Head of caudate nucleus (tissue), 42 donors: ENCODE results near the gene CSRP1.
"Not testable (repeated sequence)": the region's sequence is repeated elsewhere in the genome, so short reads cannot be mapped to it uniquely, and the experiment has no call there.

Experiments used
- DNase-seq, 42 donors: peaks; one replicate each; pipeline versions ENCODE4 v3.0.0 to v3.0.0-alpha.2; 2020 to 2021; ENCODE audit warnings: mixed read lengths in 7 of 42
- intact Hi-C: fragments of 100-400 bp; cut with DNase I; formaldehyde crosslinking; loops from one replicate; pipeline ENCODE4 v1.15.0; 2022

The CSRP1 gene

DNA sequence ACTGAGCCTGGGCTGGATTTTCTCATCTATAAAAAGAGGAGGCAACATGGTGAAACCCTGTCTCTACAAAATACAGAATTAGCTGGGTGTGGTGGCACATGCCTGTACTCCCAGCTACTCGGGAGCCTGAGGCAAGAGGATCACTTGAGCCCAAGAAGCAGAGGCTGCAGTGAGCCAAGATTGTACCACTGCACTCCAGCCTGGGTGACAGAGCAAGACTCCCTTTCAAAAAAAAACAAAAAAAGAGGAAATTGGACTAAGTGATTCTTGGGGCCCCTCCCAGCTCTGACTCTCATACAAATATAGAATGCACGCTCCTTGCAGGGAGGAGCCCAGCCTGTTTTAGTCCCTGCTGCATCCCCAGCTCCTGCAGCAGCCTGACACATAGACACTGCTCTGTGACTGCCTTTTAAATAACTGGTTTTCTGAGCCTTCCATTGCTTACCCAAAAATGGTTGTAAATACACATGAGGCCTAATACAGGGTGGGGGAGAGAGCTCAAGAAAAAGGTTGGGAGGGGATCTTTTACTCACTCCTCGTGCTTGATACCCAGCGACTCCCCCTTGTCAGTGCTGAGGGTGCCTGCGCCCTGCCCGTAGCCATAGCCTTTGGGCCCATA is 17.2 kb downstream of the CSRP1 start:
- DNase-seq: no peak
- intact Hi-C loops: no loop called here

DNA sequence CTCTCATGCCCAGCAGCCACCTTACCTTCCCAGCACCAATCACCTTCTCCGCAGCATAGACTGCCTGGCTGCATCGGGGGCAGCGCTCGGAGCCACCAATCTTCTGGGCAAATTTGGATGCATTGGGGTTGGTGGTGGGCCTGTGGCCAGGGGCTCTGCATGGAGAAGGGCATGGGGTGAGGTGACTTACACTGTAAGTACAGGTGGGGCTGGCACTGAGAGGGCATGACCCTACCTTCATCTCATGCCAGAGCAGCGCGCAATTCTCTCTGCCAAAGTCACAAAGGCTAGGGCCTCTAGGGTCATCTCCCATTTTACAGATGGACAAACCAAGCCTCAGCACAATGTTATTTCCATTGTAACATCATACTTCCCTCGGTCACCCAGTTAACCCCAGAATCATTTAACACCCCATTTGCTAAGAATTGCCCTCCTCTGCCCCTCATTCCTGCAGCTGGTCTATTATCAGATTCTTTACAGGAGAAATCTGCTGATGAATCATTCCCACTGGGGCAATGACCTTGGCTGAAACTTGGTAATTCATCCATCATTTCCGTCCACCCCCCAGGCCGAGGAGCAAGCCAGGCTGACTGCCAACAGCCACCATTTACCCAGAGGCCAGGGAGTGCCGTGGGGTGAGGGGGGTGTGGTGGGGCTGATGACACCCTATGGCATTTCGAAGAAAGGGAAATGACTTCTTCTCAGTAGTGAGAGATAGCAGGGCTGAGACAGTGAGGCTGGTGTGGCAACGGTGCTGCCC is 17.9 kb downstream of the CSRP1 start:
- DNase-seq: peak in 25 of 42 donors; percentile 33 to 90 (median 63)
- intact Hi-C loops: no loop called here

DNA sequence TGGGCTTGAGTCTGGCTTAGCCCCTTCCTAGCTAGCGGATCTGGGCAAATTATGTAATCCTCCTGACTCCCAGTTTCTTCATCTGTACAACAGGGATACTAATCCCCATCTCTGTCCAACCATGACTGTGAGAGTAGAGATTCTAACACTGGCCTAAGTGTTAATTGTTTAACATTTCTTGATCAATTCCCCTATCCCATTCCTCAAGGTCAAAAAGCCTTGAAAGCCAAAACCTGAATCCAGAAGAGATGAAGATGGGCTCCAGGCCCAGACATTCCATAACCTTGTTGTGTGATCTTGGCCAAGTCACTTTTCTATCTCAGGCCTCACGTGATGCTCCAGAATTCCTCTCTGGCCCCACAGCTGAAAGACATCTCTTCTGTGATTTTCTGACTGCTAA is 19.2 kb downstream of the CSRP1 start:
- DNase-seq: no peak
- intact Hi-C loops: no loop called here

DNA sequence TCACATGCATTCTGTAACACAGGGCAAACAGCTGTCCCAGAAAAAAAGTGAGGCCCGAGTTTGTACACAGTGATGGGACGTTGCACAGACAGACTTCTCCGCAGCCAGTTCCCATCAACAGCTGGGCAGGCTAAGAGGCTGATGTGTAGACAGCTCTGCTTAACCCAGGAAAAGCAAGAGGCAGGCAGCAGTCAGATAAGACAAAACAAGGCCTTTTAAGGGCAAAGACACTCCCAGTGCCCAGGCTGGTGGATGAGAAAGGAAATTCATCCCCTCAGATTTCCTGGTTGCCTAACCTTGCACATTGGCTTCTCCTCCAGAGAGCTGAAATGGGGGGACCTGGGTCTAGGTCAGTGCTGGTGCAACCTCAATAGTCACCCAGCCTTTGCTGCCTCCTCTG is 20.7 kb downstream of the CSRP1 start:
- intact Hi-C loops: no loop called here
- no peak for DNase-seq

DNA sequence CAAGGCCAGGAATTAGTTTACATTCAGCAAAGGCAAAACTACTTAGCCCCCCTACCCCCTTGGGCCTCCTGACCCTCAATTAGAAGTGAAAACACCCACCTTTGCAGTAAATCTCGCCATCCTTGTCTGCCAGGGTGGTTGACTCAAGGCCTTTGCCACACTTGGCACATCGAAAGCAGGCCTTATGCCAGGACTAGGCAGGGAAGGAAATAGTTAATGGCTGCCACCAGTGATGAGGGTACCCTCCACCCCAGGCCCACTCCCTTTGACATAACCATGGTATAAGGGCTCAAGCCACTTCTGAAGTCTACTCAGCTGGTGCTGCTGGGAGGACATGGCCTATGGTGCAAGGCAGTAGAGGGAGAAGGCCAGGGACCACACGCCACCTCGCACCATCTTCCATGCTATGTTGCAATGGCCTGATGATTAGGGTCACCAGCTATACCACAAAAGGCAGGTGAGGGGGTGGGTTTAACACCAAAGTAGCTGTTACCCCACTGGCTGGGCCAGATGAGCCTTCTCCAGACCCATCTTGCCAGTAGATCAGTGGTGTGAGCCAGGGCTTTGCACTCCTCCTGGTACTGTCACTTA is 21.6 kb downstream of the CSRP1 start:
- no peak for DNase-seq
- intact Hi-C loops: no loop called here

DNA sequence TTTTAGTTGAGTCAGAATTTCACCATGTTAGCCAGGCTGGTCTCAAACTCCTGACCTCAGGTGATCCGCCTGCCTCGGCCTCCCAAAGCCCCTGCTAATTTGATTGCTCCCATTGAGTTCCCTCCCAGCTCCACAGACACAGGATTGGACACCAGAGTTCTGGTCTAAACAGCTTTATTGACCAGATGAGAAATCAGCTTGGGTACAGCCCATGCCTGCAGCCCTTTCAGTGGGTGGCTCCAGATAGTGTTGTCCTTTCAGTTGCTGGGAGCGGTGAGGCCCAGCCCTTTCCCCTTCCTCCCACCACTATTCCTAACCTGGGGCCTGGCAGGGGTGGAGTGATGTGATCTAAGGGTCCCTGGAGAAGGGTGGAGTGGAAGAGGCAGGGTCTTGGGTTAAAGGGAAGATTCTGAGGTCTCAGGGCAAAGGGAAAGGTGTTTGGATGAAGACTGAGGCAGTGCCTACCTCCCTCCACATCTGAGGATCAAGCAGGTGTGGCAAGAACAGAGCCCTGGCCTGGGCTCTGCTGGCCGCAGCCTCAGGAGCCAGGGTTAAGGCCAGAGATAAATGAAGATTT is 23.5 kb downstream of the CSRP1 start:
- intact Hi-C loops: no loop called here
- no peak for DNase-seq

DNA sequence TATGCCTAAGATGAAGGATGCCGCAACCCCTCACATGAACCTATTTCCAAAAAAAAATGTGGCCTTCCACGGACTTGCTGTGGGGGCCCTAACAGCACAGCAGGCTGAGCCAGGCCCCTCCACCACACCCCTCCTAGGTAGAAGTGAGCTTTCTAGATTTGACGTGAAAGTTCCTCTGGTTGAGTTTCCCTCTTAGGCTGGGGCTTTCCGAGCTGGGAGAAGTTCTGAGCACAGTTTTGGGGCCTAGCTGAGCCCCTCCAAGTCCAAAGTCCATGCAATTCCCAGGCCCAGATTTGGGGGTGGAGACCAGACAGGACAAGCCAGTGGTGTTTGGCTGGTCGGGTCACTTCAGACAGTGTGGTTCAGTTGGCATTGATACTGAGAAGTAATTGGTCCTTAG is 24.2 kb downstream of the CSRP1 start:
- DNase-seq: no peak
- intact Hi-C loops: loop anchor here (1.0 kb wide), 1 partner anchor 31 kb away; no protein-coding TSS in a partner anchor

DNA sequence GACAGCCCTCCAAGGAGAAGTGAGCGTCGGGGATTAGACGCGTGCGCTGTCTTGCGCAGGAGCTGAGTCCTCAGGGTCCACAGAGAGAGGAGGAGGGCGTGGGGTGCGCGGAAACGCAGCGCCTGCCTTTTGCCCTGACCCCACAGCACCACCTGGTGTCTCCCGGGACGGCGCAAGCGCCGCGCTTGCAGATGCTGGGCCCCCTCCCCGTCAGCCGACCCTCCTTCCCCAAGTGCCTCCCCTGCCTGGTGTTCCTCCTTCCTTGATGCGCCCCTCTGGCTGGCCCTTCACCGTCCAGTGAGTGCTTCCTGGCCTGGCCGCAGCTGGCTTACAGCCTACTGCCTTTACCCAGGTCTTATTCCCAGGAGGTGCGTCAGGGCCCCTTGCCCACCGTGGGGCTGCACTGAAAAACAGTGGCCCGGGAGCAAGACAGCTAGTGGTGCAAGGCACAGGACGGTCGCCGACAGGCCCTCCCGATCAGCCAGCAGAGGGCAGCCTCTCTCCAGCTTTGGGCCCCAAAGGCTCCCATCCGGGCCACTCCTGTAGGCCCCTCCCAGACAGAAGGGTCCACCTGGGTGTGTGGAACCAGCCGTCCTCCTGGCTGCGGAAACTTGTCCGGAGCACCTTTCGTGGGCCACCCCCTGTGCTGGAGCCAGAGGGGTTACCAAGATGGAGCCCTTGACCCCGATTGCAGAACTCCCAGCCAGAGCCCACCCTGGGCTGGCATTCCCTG is 25.0 kb downstream of the CSRP1 start:
- peak; percentile 79 to 96 (median 90) for DNase-seq
- intact Hi-C loops: loop anchor here (1.0 kb wide), 1 partner anchor 31 kb away; no protein-coding TSS in a partner anchor

DNA sequence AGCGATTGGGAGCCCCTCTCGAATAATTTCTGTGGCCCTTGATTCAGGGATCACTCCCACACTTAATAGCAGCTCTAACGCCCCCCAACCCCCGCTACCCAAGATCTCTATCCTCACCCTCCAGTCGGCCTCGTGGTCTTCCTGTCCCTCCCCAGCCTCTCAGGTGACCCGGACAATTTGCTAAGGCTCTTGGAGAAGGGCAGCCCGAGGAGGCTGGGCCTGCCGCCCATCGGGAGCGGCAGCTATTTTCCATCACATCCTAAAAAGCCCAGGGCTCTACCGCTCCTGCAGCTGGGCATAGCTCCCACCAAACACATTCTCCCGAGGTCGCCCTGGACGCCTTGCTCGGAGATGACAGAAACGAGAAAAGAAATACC is 25.9 kb downstream of the CSRP1 start:
- intact Hi-C loops: no loop called here
- no peak for DNase-seq

DNA sequence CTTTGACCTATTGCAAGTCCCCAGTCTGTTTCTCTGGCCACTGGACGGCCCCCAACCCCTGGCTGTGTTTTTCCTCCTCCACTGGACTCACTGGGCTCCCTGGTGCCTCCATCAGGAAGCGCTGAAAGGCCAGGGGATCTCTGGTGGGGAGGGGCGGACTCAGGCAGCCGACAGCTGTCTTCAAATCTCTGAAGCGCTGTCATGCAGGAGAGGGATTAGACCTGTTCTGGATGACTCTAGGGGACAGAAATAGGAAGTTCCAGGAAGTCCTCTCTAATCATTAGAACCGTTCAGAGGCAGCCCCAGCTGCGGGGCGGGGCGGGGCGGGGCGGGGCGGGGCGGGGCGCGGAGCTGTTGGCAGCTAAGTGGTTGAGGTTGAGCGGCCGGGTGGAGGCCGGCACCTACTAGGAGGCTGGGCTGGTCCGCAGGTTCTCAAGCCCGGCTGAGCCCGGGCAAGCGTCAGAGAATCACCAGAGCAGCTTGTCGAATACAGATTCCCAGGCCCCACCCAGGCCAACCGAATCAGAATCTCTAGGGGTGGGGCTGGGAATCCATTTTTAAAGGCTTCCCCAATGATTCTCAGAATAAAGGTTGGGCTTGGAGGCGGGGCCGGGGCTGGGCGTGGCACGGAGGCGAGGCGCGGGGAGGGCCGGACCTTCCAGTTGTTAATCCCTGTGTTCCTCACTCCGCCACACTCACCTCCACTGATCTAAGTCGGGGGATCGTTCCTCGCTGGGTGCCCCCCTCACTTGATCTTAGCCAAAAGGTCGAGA is 26.5 kb downstream of the CSRP1 start:
- intact Hi-C loops: no loop called here
- DNase-seq: peak in 39 of 42 donors; percentile 49 to 83 (median 64)

DNA sequence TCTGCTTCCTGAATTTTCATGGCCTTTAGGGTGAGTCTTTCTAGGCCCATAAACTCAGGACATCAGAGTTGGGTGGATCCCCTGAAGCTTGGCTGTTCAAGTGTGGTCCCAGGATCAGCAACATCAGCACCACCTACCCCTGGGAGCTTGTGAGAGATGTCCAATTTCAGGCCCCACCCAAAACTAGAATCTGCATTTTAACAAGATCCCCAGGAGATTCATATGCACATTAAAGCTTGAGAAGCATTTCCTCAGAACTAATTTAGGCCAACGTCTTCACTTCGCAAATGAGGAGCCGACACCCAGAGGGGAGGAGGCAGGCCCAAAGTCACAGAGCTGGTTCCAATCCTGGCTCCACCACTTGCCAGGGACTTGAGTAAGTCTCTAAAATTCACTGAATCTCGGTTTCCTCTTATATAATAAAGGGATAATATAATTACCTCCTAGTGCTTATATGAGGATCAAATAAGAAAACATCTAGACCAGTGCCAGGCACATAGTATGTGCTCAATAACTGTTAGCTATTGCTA is 27.7 kb downstream of the CSRP1 start:
- intact Hi-C loops: no loop called here
- DNase-seq: no peak

DNA sequence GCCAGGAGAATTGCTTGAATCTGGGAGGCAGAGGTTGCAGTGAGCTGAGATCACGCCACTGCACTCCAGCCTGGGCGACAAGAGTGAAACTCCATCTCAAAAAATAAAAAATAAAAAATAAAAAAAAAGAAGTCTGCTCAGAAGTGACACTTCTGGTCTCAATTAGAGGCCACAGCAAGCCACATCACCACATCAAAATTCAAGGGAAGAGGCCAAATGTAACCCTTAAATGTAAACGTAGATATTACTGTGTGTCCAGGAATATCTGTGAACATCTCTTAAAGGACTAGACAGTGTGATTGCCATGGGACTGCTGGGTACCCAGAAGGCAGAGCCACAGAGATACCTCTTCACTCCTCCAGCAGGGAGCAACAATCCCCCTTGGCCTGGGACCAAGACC is 28.3 kb downstream of the CSRP1 start:
- DNase-seq, intact Hi-C loops: not testable (repeated sequence)

DNA sequence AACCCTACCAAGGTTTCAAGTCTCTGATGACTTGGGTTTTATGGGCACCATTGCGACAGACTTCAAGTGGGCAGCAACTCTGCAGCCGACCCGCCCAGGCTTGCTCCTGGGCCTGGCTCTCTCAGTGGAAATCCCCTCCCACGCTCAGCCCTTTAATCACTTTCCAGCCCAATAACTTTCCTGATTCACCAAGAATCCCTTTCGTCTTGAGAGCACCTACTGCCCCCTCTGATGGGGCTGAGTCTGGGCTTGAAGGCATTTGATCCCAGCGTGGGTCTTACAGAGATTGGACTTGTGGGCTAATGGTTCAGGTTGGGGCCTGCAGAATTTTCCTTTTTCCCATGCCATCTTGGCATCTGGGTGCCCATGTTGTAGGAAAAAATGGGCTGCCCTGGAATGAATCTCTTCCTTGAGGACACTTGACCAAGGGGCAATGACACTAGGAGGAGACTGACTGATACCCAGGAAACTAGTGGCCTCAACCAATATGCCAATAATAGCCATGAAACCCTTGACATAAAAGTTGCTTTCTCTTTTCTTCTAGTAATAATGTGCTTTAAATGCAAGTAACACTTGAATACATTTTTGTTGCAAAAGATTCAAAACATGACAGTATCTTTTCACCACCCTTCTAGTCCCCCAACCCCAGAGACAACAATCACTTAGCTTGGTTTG is 30.1 kb downstream of the CSRP1 start:
- intact Hi-C loops: no loop called here
- peak in 1 of 42 donors; percentile 6 for DNase-seq

DNA sequence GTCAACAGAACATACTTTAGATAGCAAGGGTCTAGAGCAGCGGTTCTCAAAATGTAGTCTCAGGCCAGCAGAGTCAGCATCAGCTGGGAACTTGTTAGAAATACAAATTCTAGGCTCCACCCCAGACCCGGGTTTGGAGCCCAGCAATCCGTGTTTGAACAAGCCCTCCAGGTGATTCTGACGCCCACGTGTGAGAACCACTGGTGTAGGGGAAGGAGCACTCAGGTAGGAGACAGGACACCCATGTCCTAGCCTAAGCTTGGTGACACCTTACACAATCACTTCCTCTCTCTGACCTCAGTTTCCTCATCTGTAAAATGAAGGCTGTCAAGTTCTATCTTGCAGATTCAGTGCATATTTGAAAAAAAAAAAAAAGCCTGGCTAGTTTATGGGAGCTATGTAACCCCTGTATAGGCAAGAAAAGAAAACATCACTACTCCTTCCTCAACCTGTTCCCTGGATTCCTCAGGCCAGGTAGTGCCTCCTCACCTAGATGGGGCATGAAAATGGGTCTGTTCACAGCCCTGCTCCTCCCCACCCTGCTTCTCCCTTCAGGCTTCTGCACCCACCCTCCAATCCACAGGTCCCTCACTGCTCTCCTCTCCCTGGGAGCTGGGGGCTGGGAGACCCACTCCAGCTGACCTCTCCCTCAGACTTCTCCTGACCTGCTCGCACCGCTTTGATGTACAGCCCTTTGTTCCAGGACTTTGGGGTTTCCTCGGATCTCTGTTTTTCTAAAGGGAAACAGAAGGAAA is 30.8 kb downstream of the CSRP1 start:
- DNase-seq: peak in 1 of 42 donors; percentile 17
- intact Hi-C loops: no loop called here

DNA sequence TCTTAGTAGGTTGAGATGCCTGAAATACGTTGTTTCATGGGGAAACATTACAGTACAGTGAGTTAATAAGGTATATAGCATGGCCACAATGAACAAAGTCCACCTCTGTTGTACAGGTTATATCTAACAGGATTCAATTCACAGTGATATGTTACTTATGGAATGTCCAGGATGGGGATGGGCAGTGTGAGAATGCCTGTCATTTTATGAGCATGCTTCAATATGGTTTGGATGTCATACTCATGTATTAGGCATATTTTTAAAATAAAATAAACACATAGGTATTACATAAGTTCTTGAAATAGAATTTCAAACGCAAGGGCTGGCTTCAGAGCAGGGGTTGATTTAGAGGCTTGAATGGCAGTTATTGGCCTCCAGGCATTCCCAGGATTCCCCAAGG is 31.8 kb downstream of the CSRP1 start:
- intact Hi-C loops: no loop called here
- no peak for DNase-seq

DNA sequence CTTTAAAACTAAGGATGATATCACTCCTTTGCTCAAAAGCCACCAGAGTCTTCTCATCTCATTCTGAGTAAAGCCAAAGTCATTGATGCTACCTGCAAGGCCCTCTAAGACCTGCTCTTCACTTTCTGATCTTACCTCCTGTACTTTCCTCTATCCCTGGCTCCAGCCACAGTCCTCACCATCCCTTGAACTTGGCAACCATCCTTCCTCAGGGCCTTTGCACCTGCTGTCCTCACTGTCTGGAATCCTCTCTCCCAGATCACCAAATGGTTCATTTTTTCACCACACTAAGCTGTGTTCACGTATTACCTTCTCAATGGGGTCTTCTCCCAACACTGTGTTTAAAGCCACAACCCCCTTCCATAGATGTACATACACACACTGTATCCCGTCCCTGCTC is 33.6 kb downstream of the CSRP1 start:
- intact Hi-C loops: no loop called here
- no peak for DNase-seq

DNA sequence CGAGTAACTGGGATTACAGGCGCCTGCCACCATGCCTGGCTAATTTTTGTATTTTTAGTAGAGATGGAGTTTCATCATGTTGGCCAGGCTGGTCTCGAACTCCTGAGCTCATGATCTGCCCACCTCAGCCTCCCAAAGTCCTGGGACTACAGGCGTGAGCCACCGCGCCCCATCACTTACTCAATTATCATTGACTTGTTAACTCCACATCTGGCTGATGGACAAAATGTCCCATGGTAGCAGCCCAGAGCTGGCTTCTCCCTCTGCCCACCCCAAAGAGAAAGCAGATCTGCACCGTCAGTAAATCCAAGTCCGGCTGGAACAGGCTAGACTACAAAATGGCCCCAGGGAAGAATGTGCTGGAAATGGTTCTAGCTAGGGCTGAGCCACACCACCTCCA is 34.6 kb downstream of the CSRP1 start:
- peak in 1 of 42 donors; percentile 21 for DNase-seq
- intact Hi-C loops: not testable (repeated sequence)
